ENCODE data around the gene GGNBP2.

GGNBP2 gene

GRCh38 chr17:36523113-36523512 lies 21.6 kb upstream of the GGNBP2 start:
- no peak for DNase-seq

GRCh38 chr17:36524428-36524876 lies 20.3 kb upstream of the GGNBP2 start:
- DNase-seq, result no peak

- DNase-seq, result no peak
These were observed 19.6 kb upstream of the GGNBP2 start for GRCh38 chr17:36525113-36525512.

- no peak for DNase-seq
These were observed 18.8 kb upstream of the GGNBP2 start for GRCh38 chr17:36525888-36526287.

GRCh38 chr17:36527621-36528250 lies 17.0 kb upstream of the GGNBP2 start:
- no peak for DNase-seq

GRCh38 chr17:36529121-36529520 lies 15.6 kb upstream of the GGNBP2 start:
- DNase-seq, result no peak

GRCh38 chr17:36532435-36532975 lies 12.2 kb upstream of the GGNBP2 start:
- no peak for DNase-seq

GRCh38 chr17:36533935-36534839 lies 10.5 kb upstream of the GGNBP2 start:
- DNase-seq, result peak in 8 of 14 donors; percentile 31 to 55 (median 43)

GRCh38 chr17:36534840-36535668 lies 9.7 kb upstream of the GGNBP2 start, which contains the start of the genes MYO19 and PIGW:
Gene MYO19, minus strand, starts transcription at chr17:36534868. Its CDS starts 2,330 bp downstream, at chr17:36532538.
Gene PIGW, plus strand, starts transcription at chr17:36534987. Its CDS starts 2,115 bp downstream, at chr17:36537102.
- DNase-seq, result peak; percentile 44 to 88 (median 77)

GRCh38 chr17:36535669-36536081 lies 9.0 kb upstream of the GGNBP2 start:
- DNase-seq, result no peak

GRCh38 chr17:36540696-36541095 lies 4.0 kb upstream of the GGNBP2 start:
- no peak for DNase-seq

GRCh38 chr17:36542755-36543154 lies 2.0 kb upstream of the GGNBP2 start:
- no peak for DNase-seq

- DNase-seq, result peak in 4 of 14 donors; percentile 25 to 51 (median 43)
These were observed 744 bp upstream of the GGNBP2 start for GRCh38 chr17:36544044-36544306.

GRCh38 chr17:36545077-36545464 lies 352 bp downstream of the GGNBP2 start:
- DNase-seq, result peak in 10 of 14 donors; percentile 70 to 95 (median 92)

- DNase-seq, result peak; percentile 74 to 98 (median 92)
These were observed 1.0 kb downstream of the GGNBP2 start for GRCh38 chr17:36545465-36546417.

- DNase-seq, result no peak
These were observed 1.8 kb downstream of the GGNBP2 start for GRCh38 chr17:36546418-36547093.

GRCh38 chr17:36547776-36548175 lies 3.1 kb downstream of the GGNBP2 start:
- no peak for DNase-seq

GRCh38 chr17:36550491-36551417 lies 6.0 kb downstream of the GGNBP2 start:
- no peak for DNase-seq

GRCh38 chr17:36553459-36553858 lies 8.7 kb downstream of the GGNBP2 start:
- no peak for DNase-seq

GRCh38 chr17:36566081-36566480 lies 21.4 kb downstream of the GGNBP2 start:
- no peak for DNase-seq

Measured in C1 segment of cervical spinal cord (tissue), 14 donors.